Activated naive CD8-positive, alpha-beta T cell treated with anti-CD3 and anti-CD28 coated beads for 36 hours (primary cell): ENCODE results near the gene KRTAP10-11. TPM values are rescaled to one million over a fixed set of nuclear protein-coding genes. Genes with fewer than 3 reads are reported as not detected.
"Not testable (repeated sequence)": the region's sequence is repeated elsewhere in the genome, so short reads cannot be mapped to it uniquely, and the experiment has no call there.

ENCODE experiments used
- DNase-seq: peaks from one replicate; pipeline ENCODE4 v3.0.0; 2021
- H3K27ac Mint-ChIP-seq: one replicate; pipeline ENCODE4 v1.8.0; 2022; ENCODE audit warnings: mild to moderate bottlenecking, moderate library complexity, mixed read lengths
- H3K27me3 Mint-ChIP-seq: one replicate; pipeline ENCODE4 v1.8.0; 2022; ENCODE audit warnings: mild to moderate bottlenecking, mixed read lengths
- H3K36me3 Mint-ChIP-seq: one replicate; pipeline ENCODE4 v1.8.0; 2021; ENCODE audit warnings: mild to moderate bottlenecking, mixed read lengths
- H3K4me1 Mint-ChIP-seq: one replicate; pipeline ENCODE4 v1.8.0; 2021; ENCODE audit warnings: mixed read lengths
- H3K4me3 Mint-ChIP-seq: one replicate; pipeline ENCODE4 v1.8.0; 2022; ENCODE audit warnings: mild to moderate bottlenecking, moderate library complexity, mixed read lengths
- H3K9me3 Mint-ChIP-seq: one replicate; pipeline ENCODE4 v1.8.0; 2022; ENCODE audit warnings: mixed read lengths
- total RNA-seq, 2 experiments: library from RNA; stranded (reverse); gene quantifications; one replicate each; pipeline ENCODE4 v1.2.3, GENCODE V29; 2021

KRTAP10-11 gene
- total RNA-seq, 2 experiments from 2014 or later: not detected

- Mint-ChIP-seq H3K9me3 (no peaks in the 10 kb centered on the region), H3K27me3 (no peaks in the 10 kb centered on the region), H3K27ac (no peak overlapping the region), H3K36me3 (no peaks in the 10 kb centered on the region), H3K4me1 (peaks cover 8% of the 10 kb centered on the region), H3K4me3 (no peak overlapping the region)
- no peak for DNase-seq
Observed at GRCh38 chr21:44686000-44686781, 40.0 kb downstream of the KRTAP10-11 start.

GRCh38 chr21:44686843-44687561 is 40.8 kb downstream of the KRTAP10-11 start:
- Mint-ChIP-seq H3K9me3 (peaks cover 3% of the 10 kb centered on the region), H3K4me1 (peaks cover 17% of the 10 kb centered on the region), H3K4me3 (no peak overlapping the region), H3K27ac (no peak overlapping the region), H3K36me3 (no peaks in the 10 kb centered on the region), H3K27me3 (no peaks in the 10 kb centered on the region)
- DNase-seq: no peak

GRCh38 chr21:44687671-44688070 is 41.5 kb downstream of the KRTAP10-11 start:
- Mint-ChIP-seq H3K36me3 (peaks cover 1% of the 10 kb centered on the region), H3K4me3 (no peak overlapping the region), H3K9me3 (peaks cover 7% of the 10 kb centered on the region)

GRCh38 chr21:44689740-44690139 is 43.5 kb downstream of the KRTAP10-11 start:
- H3K27ac Mint-ChIP-seq, H3K36me3 Mint-ChIP-seq, H3K4me3 Mint-ChIP-seq, H3K27me3 Mint-ChIP-seq, DNase-seq: not testable (repeated sequence)
- Mint-ChIP-seq H3K9me3 (peaks cover 17% of the 10 kb centered on the region), H3K4me1 (peaks cover 18% of the 10 kb centered on the region)

More at GRCh38 chr21:44687671-44688070, 41.5 kb downstream of the KRTAP10-11 start:
- Mint-ChIP-seq H3K27me3 (no peaks in the 10 kb centered on the region), H3K27ac (no peak overlapping the region), H3K4me1 (peaks cover 18% of the 10 kb centered on the region)
- DNase-seq: no peak

- no peak for DNase-seq
- H3K27me3 Mint-ChIP-seq: peaks cover 9% of the 10 kb centered on the region
- peaks cover 17% of the 10 kb centered on the region for H3K9me3 Mint-ChIP-seq
- peaks cover 6% of the 10 kb centered on the region for H3K36me3 Mint-ChIP-seq
- peaks cover 12% of the 10 kb centered on the region for H3K4me1 Mint-ChIP-seq
- H3K4me3 Mint-ChIP-seq: no peak overlapping the region
- no peak overlapping the region for H3K27ac Mint-ChIP-seq
Observed at GRCh38 chr21:44691686-44692085, 45.5 kb downstream of the KRTAP10-11 start.

- no peak for DNase-seq
- Mint-ChIP-seq H3K4me1 (peaks cover 16% of the 10 kb centered on the region), H3K27ac (no peak overlapping the region), H3K36me3 (peaks cover 6% of the 10 kb centered on the region), H3K27me3 (peaks cover 22% of the 10 kb centered on the region), H3K4me3 (no peak overlapping the region), H3K9me3 (peaks cover 17% of the 10 kb centered on the region)
Observed at GRCh38 chr21:44692798-44693512, 46.7 kb downstream of the KRTAP10-11 start.

GRCh38 chr21:44694776-44695175 is 48.6 kb downstream of the KRTAP10-11 start:
- peaks cover 17% of the 10 kb centered on the region for H3K9me3 Mint-ChIP-seq
- H3K4me3 Mint-ChIP-seq: no peak overlapping the region
- peaks cover 37% of the 10 kb centered on the region for H3K27me3 Mint-ChIP-seq
- peaks cover 20% of the 10 kb centered on the region for H3K4me1 Mint-ChIP-seq
- H3K36me3 Mint-ChIP-seq: peaks cover 6% of the 10 kb centered on the region
- DNase-seq: no peak
- no peak overlapping the region for H3K27ac Mint-ChIP-seq

GRCh38 chr21:44695184-44695583 is 49.0 kb downstream of the KRTAP10-11 start:
- no peak overlapping the region for H3K4me3 Mint-ChIP-seq
- H3K27me3 Mint-ChIP-seq: peaks cover 41% of the 10 kb centered on the region
- DNase-seq: no peak
- peaks cover 6% of the 10 kb centered on the region for H3K36me3 Mint-ChIP-seq
- H3K4me1 Mint-ChIP-seq: peaks cover 20% of the 10 kb centered on the region
- no peak overlapping the region for H3K27ac Mint-ChIP-seq
- peaks cover 17% of the 10 kb centered on the region for H3K9me3 Mint-ChIP-seq

- Mint-ChIP-seq H3K27ac (no peak overlapping the region), H3K36me3 (peaks cover 6% of the 10 kb centered on the region)
Observed at GRCh38 chr21:44695641-44696040, 49.4 kb downstream of the KRTAP10-11 start.

GRCh38 chr21:44696572-44696971 is 50.4 kb downstream of the KRTAP10-11 start:
- Mint-ChIP-seq H3K4me3 (no peak overlapping the region), H3K27me3 (peaks cover 49% of the 10 kb centered on the region), H3K36me3 (peaks cover 6% of the 10 kb centered on the region), H3K27ac (no peak overlapping the region), H3K4me1 (peaks cover 13% of the 10 kb centered on the region), H3K9me3 (peaks cover 17% of the 10 kb centered on the region)
- DNase-seq: no peak

More at GRCh38 chr21:44695641-44696040, 49.4 kb downstream of the KRTAP10-11 start:
- Mint-ChIP-seq H3K4me1 (peaks cover 20% of the 10 kb centered on the region), H3K27me3 (peaks cover 43% of the 10 kb centered on the region), H3K4me3 (no peak overlapping the region), H3K9me3 (peaks cover 17% of the 10 kb centered on the region)
- no peak for DNase-seq

Other genes with a start within 250 kb of the KRTAP10-11 start
- gene LRRC3, start 190.9 kb upstream of the KRTAP10-11 start, total RNA-seq: 1 to 10 TPM; 1.8 to 1.9 TPM
- gene KRTAP10-1, start 106.2 kb upstream of the KRTAP10-11 start, total RNA-seq: not detected
- gene KRTAP10-2, start 94.9 kb upstream of the KRTAP10-11 start, total RNA-seq: not detected
- gene KRTAP10-3, start 87.6 kb upstream of the KRTAP10-11 start, total RNA-seq: not detected
- not detected for gene KRTAP10-4, start 72.7 kb upstream of the KRTAP10-11 start, total RNA-seq
- not detected for gene KRTAP10-5, start 65.8 kb upstream of the KRTAP10-11 start, total RNA-seq
- gene KRTAP10-6, start 53.9 kb upstream of the KRTAP10-11 start, total RNA-seq: not detected
- not detected for gene KRTAP10-7, start 45.8 kb upstream of the KRTAP10-11 start, total RNA-seq
- gene KRTAP10-8, start 34.3 kb upstream of the KRTAP10-11 start, total RNA-seq: not detected
- not detected for gene KRTAP10-9, start 19.3 kb upstream of the KRTAP10-11 start, total RNA-seq
- gene KRTAP10-10, start 9.1 kb upstream of the KRTAP10-11 start, total RNA-seq: not detected
- gene KRTAP12-4, start 8.2 kb downstream of the KRTAP10-11 start, total RNA-seq: not detected
- gene KRTAP12-3, start 11.5 kb downstream of the KRTAP10-11 start, total RNA-seq: not detected
- gene KRTAP12-2, start 20.5 kb downstream of the KRTAP10-11 start, total RNA-seq: not detected
- not detected for gene KRTAP12-1, start 35.7 kb downstream of the KRTAP10-11 start, total RNA-seq
- not detected for gene KRTAP10-12, start 50.8 kb downstream of the KRTAP10-11 start, total RNA-seq
- not detected for gene TSPEAR, start 65.2 kb downstream of the KRTAP10-11 start, total RNA-seq
- gene UBE2G2, start 155.4 kb downstream of the KRTAP10-11 start, total RNA-seq: 100 to 1,000 TPM; 115 to 124 TPM
- gene SUMO3, start 171.6 kb downstream of the KRTAP10-11 start, total RNA-seq: 10 to 100 TPM; 90.5 to 92.5 TPM
- gene PTTG1IP, start 227.3 kb downstream of the KRTAP10-11 start, total RNA-seq: 10 to 100 TPM; 40.3 to 44.7 TPM